ENCODE measurements around the gene MRPL45. TPM values are rescaled to one million over a fixed set of nuclear protein-coding genes. Genes with fewer than 3 reads are reported as not detected.
A peak's percentile ranks its signal among the peaks of the same experiment; 100 is the strongest.

Gene MRPL45
- total and polyA plus RNA-seq, 2 of the 13 experiments (the other 11 are each of a cell fraction or from before 2014, with no cell fraction given): 89.5 to 157 TPM

GRCh38 chr17:38257013-38257621 is 39.9 kb upstream of the MRPL45 start (continued):
- peak; percentile 16; the same call in 1 of the 2 replicates for TF ChIP-seq ARID4A (CRISPR knock-in tag; IDR thresholded peaks at IDR 0.05; ENCODE audit: borderline replicate concordance)
- peak; percentile 14; the same call in 1 of the 2 replicates for TF ChIP-seq ELF3 (CRISPR knock-in tag; IDR thresholded peaks at IDR 0.05)
- peak; percentile 58 for TF ChIP-seq SP5 (CRISPR knock-in tag; IDR thresholded peaks at IDR 0.05; ENCODE audit: borderline replicate concordance, low read depth)
- peak; percentile 38 for TF ChIP-seq ASH2L (IDR thresholded peaks at IDR 0.05; ENCODE audit: insufficient read length, low read depth, low read length)
- TF ChIP-seq KLF16 (CRISPR knock-in tag; IDR thresholded peaks at IDR 0.05): 0 out of 4 replicates have a peak, but pooled peaks of 1 of the 2 experiments have one; percentile 33
- peak; percentile 50; the same call in 1 of the 2 replicates for TF ChIP-seq ZNF543 (CRISPR knock-in tag; IDR thresholded peaks at IDR 0.05)
- TF ChIP-seq POLR2A (IDR thresholded peaks at IDR 0.05; ENCODE audit: insufficient read depth in 1 of 2, low read depth in 2 of 2, low read length in 2 of 2): peak in 1 of 2 experiments; percentile 47; a peak in 1 of 4 replicates
- peak; percentile 42; the same call in 1 of the 2 replicates for TF ChIP-seq SAP130 (CRISPR knock-in tag; IDR thresholded peaks at IDR 0.05; ENCODE audit: low read depth)
- TF ChIP-seq GMEB2 (CRISPR knock-in tag; IDR thresholded peaks at IDR 0.05; ENCODE audit: low read depth): peak; percentile 63; the same call in 1 of the 2 replicates
- peak; percentile 48 for TF ChIP-seq GMEB1 (CRISPR knock-in tag; IDR thresholded peaks at IDR 0.05; ENCODE audit: borderline replicate concordance)
- TF ChIP-seq MAX (IDR thresholded peaks at IDR 0.05): peak; percentile 24; the same call in 1 of the 2 replicates
- TF ChIP-seq TFDP1 (CRISPR knock-in tag; IDR thresholded peaks at IDR 0.05; ENCODE audit: borderline replicate concordance): peak; percentile 55; the same call in 1 of the 2 replicates
- TF ChIP-seq ZNF574 (CRISPR knock-in tag; IDR thresholded peaks at IDR 0.05): 0 out of 2 replicates have a peak, but pooled peaks have one; percentile 33
